ENCODE data around the gene AADACL2. TPM values are rescaled to one million over a fixed set of nuclear protein-coding genes. Genes with fewer than 3 reads are reported as not detected.
"Not testable (repeated sequence)": the region's sequence is repeated elsewhere in the genome, so short reads cannot be mapped to it uniquely, and the experiment has no call there.

The AADACL2 gene
- total RNA-seq, 1 donor = not detected

DNA sequence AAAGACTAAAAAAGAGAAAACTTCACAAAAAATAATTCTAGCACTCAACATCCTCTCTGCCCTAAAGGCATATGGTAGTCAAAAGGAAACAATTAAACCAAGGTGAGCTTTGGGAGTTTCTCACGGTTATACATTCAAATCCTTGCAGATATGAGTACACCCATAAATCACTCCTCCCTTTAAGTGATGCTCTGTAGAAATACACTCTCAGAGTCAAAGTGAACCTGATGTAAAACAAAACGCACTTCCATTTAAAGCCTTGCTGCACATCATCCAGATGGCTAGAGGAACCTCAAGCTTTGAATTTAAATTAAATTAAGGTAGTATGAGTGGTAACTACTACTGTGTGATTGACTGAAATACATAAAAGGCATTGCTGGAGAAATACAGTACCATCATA is 44.2 kb downstream of the AADACL2 start:
- DNase-seq (ENCODE audit: low read depth) = no peak
- no peak for TF ChIP-seq CTCF (IDR thresholded peaks at IDR 0.05; ENCODE audit: insufficient read depth, low read depth, low read length)

DNA sequence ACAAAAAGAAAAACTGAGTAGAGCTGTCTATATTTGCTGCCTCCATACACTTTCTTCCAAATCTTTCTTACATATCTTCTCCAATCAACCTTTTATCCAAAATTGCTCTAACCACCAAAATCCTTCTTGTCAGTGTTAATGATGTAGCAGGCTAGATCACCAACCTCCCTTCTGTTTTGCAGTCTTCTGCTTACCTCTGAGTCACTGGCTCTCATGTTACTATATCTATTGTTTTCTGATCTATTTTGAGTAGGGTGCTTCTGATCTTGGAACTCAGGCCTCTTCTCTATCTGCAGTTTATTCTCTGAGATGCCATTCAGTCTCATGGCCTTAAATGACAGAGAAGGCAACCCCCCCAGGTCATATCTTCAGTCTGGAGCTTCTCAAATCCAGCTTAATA is 53.9 kb downstream of the AADACL2 start:
- H3K4me3 ChIP-seq (ENCODE audit: low read depth, low read length) = no peak overlapping the region
- TF ChIP-seq CTCF (IDR thresholded peaks at IDR 0.05; ENCODE audit: insufficient read depth, low read depth, low read length) = no peak
- DNase-seq (ENCODE audit: low read depth) = peak; percentile 10

More for the DNA sequence above, 44.2 kb downstream of the AADACL2 start:
- H3K4me3 ChIP-seq (ENCODE audit: low read depth, low read length) = no peak overlapping the region

- no peak for TF ChIP-seq CTCF (IDR thresholded peaks at IDR 0.05; ENCODE audit: insufficient read depth, low read depth, low read length)
- no peak overlapping the region for H3K4me3 ChIP-seq (ENCODE audit: low read depth, low read length)
- DNase-seq (ENCODE audit: low read depth) = no peak
Observed at GRCh38 chr3:151788401-151788800, 54.7 kb downstream of the AADACL2 start.

DNA sequence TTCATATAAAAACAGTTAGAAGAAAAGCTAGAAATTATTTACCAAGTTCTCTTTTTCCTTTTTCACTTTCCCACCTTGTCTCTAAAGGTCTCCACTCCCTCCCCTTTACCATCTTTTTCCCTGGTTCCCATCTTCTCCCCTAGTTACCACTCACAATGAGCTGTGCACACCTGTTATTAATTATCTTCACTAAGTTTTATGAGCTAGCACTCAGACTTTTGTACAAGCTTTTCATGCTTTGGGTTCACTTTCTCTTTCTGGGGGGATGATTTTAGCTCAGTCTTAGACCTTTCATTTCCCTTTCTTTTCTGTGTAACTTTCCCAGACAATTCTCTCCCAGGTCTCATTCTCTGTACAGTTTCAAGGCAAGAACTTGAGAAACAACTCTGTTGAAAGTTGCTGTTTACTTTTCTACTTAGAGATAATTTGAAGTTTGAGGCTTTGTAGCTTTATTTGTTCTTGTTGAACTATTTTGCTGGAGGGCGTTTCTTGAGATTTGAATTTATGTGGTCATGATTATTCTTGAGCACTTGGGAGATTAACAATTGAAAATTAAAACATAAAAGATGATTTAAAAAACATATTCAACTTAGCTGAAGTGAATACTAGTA is 56.2 kb downstream of the AADACL2 start:
- DNase-seq (ENCODE audit: low read depth) = peak; percentile 48
- no peak overlapping the region for H3K4me3 ChIP-seq (ENCODE audit: low read depth, low read length)

DNA sequence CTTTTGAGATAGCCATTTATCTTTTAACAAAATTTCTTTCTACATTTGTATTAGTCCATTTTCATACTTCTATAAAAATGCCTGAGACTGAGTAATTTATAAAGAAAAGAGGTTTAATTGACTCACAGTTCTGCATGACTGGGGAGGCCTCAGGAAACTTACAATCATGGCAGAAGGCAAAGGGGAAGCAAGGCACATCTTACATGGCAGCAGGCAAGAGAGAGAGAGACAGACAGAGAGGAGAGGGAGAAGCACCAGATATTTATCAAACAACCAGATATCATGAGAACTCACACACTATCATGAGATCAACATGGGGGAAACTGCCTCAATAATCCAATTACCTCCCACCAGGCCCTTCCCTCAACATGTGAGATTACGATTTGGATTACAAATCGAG is 57.0 kb downstream of the AADACL2 start:
- H3K4me3 ChIP-seq (ENCODE audit: low read depth, low read length); DNase-seq (ENCODE audit: low read depth): not testable (repeated sequence)

More for the DNA sequence above, 56.2 kb downstream of the AADACL2 start:
- TF ChIP-seq CTCF (IDR thresholded peaks at IDR 0.05; ENCODE audit: insufficient read depth, low read depth, low read length) = no peak

- no peak for TF ChIP-seq CTCF (IDR thresholded peaks at IDR 0.05; ENCODE audit: insufficient read depth, low read depth, low read length)
Observed at GRCh38 chr3:151792411-151792810, 58.7 kb downstream of the AADACL2 start.

GRCh38 chr3:151793636-151794035 is 59.9 kb downstream of the AADACL2 start:
- DNase-seq (ENCODE audit: low read depth) = no peak
- H3K4me3 ChIP-seq (ENCODE audit: low read depth, low read length) = no peak overlapping the region
- no peak for TF ChIP-seq CTCF (IDR thresholded peaks at IDR 0.05; ENCODE audit: insufficient read depth, low read depth, low read length)

More at GRCh38 chr3:151792411-151792810, 58.7 kb downstream of the AADACL2 start:
- no peak overlapping the region for H3K4me3 ChIP-seq (ENCODE audit: low read depth, low read length)
- no peak for DNase-seq (ENCODE audit: low read depth)
